A549 (cell line): ENCODE data around the gene SPC24.

Source experiments
- CTCF ChIP-seq: fragments of >200 bp; sonication (Bioruptor Twin); formaldehyde crosslinking; IDR thresholded peaks from 3 replicates; pipeline ENCODE4 v1.5.1; 2016
- EP300 ChIP-seq, 2 experiments: fragments of >200 bp; sonication (Bioruptor Twin); formaldehyde crosslinking; IDR thresholded peaks; 2 replicates in 1 of 2; 3 replicates in 1 of 2; pipeline ENCODE4 v1.6.1; 2016 to 2017
- ESRRA ChIP-seq: fragments of 150-350 bp; IDR thresholded peaks from 2 replicates; pipeline ENCODE4 v1.6.1; 2014; ENCODE audit warnings: mild to moderate bottlenecking, low read length, borderline replicate concordance
- NR3C1 ChIP-seq: fragments of >200 bp; sonication (Bioruptor Twin); formaldehyde crosslinking; IDR thresholded peaks from 3 replicates; pipeline ENCODE4 v1.6.1; 2017
- PBX3 ChIP-seq: IDR thresholded peaks from 2 replicates; pipeline ENCODE4 v1.6.1; 2012
- POLR2A ChIP-seq: IDR thresholded peaks from 2 replicates; pipeline ENCODE4 v1.6.1; 2012; ENCODE audit warnings: mild to moderate bottlenecking, low read length
- RCOR1 ChIP-seq: fragments of 150-350 bp; IDR thresholded peaks from 2 replicates; pipeline ENCODE4 v1.6.1; 2014; ENCODE audit warnings: antibody characterized with exemption, low read length, low read depth
- ZFP36 ChIP-seq: fragments of 450-650 bp; IDR thresholded peaks from 2 replicates; pipeline ENCODE4 v1.6.1; 2014; ENCODE audit warnings: borderline replicate concordance; ENCODE audit not compliant: partially characterized antibody
- TF ChIP-seq, protein P1 (sequence below): fragments of >200 bp; sonication (Bioruptor Twin); formaldehyde crosslinking; IDR thresholded peaks from 2 replicates; pipeline ENCODE4 v1.6.1; 2016

- TF ChIP-seq POLR2A: no peak
- no peak for TF ChIP-seq EP300 (IDR thresholded peaks at IDR 0.05)
- TF ChIP-seq ESRRA: no peak
- TF ChIP-seq CTCF: no peak
- no peak for TF ChIP-seq PBX3
- no peak for TF ChIP-seq NR3C1
- TF ChIP-seq, protein P1, sequence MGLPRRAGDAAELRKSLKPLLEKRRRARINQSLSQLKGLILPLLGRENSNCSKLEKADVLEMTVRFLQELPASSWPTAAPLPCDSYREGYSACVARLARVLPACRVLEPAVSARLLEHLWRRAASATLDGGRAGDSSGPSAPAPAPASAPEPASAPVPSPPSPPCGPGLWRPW: no peak
- TF ChIP-seq RCOR1: no peak
- TF ChIP-seq ZFP36: no peak
These were observed 10.0 kb upstream of the SPC24 start for GRCh38 chr19:11165486-11166030.
